Thyroid gland (tissue), 4 donors: ENCODE results near the gene DDX23.
"Not testable (repeated sequence)": the region's sequence is repeated elsewhere in the genome, so short reads cannot be mapped to it uniquely, and the experiment has no call there.

Source experiments
- CTCF ChIP-seq, 6 experiments: fragments of 200-600 bp in 3 of 6; fragments of 450-650 bp in 3 of 6; sonication (generic) in 3 of 6; IDR thresholded peaks; one replicate each; pipeline ENCODE4 v1.5.1; 2016 to 2019; ENCODE audit warnings: antibody characterized with exemption in 6 of 6, mild to moderate bottlenecking in 2 of 6, inconsistent platforms in 1 of 6, moderate library complexity in 1 of 6
- POLR2A ChIP-seq, 2 donors: fragments of 450-650 bp; IDR thresholded peaks; one replicate each; pipeline ENCODE4 v1.6.1; 2017; ENCODE audit warnings: antibody characterized with exemption in 2 of 2, mild to moderate bottlenecking in 2 of 2, moderate library complexity in 1 of 2

- TF ChIP-seq CTCF, POLR2A (IDR thresholded peaks at IDR 0.05): not testable (repeated sequence)
These were observed 8.3 kb upstream of the DDX23 start for GRCh38 chr12:48860236-48860635.
